Upper lobe of left lung (tissue), 6 donors: ENCODE measurements around the gene NDRG4. TPM values are rescaled to one million over a fixed set of nuclear protein-coding genes. Genes with fewer than 3 reads are reported as not detected.

Source experiments
- ATAC-seq, 2 donors: fragments of 200-7000 bp; cut with Tn5 transposase; one replicate each; pipeline ENCODE4 v1.9.1; 2022; ENCODE audit warnings: mild to moderate bottlenecking in 2 of 2, moderate library complexity in 2 of 2; ENCODE audit not compliant: low FRiP score in 2 of 2
- DNase-seq, 2 donors: peaks; one replicate each; pipeline ENCODE4 v3.0.0-alpha.2; 2019 to 2020
- H3K27ac ChIP-seq, 4 donors: fragments of 200-600 bp; sonication (generic); one replicate each; pipeline ENCODE4 v1.5.1; 2016 to 2019
- H3K27me3 ChIP-seq, 4 donors: fragments of 200-600 bp; sonication (generic); one replicate each; pipeline ENCODE4 v1.5.1; 2017 to 2019
- H3K36me3 ChIP-seq, 4 donors: fragments of 200-600 bp; sonication (generic); one replicate each; pipeline ENCODE4 v1.5.1; 2016 to 2019
- H3K4me1 ChIP-seq, 4 donors: fragments of 200-600 bp; sonication (generic); one replicate each; pipeline ENCODE4 v1.5.1; 2018 to 2019
- H3K4me3 ChIP-seq, 4 donors: fragments of 200-600 bp; sonication (generic); one replicate each; pipeline ENCODE4 v1.5.1; 2017 to 2019; ENCODE audit warnings: mild to moderate bottlenecking in 2 of 4, moderate library complexity in 1 of 4
- H3K9me3 ChIP-seq, 4 donors: fragments of 200-600 bp; sonication (generic); one replicate each; pipeline ENCODE4 v1.5.1; 2018 to 2019
- CTCF ChIP-seq, 6 experiments: fragments of 450-650 bp in 4 of 6; fragments of 200-600 bp in 2 of 6; sonication (generic) in 2 of 6; IDR thresholded peaks; one replicate each; pipeline ENCODE4 v1.5.1; 2016 to 2019; ENCODE audit warnings: antibody characterized with exemption in 6 of 6
- EP300 ChIP-seq, 4 donors: sonication (generic); formaldehyde crosslinking; IDR thresholded peaks; one replicate each; pipeline ENCODE4 v1.5.1; 2017; ENCODE audit warnings: antibody characterized with exemption in 4 of 4, control low read depth in 2 of 4
- POLR2A ChIP-seq, 4 donors: fragments of 450-650 bp; IDR thresholded peaks; one replicate each; pipeline ENCODE4 v1.5.1; 2016 to 2017; ENCODE audit warnings: antibody characterized with exemption in 4 of 4, mild to moderate bottlenecking in 2 of 4
- POLR2AphosphoS5 ChIP-seq, 2 donors: sonication (generic); formaldehyde crosslinking; IDR thresholded peaks; one replicate each; pipeline ENCODE4 v1.5.1; 2017; ENCODE audit warnings: antibody characterized with exemption in 2 of 2
- WGBS, 2 donors: methylation state at CpG; one replicate each; pipeline ENCODE4 v1.1.5; 2017 to 2018; 5-methylcytosine and 5-hydroxymethylcytosine counted together
- total RNA-seq, 6 donors: library from RNA; depleted of rRNA in 4 of 6; stranded (reverse); fragments of >200 nt in 4 of 6; gene quantifications; one replicate each; pipeline versions ENCODE4 v1.1.0 to v1.2.1, GENCODE V29; 2016 to 2021
- donor health status: DM: no; HTN: no; CAD: no; lungs with moderate emphysema.
- donor health status: DM: no; HTN: yes; CAD: no; lungs with severe emphysema.

Gene NDRG4
- total RNA-seq, 6 donors from 2014 or later: 25.1 to 81.0 (median 30.5) TPM

GRCh38 chr16:58510097-58510775, 10.3 kb downstream of the NDRG4 start:
- peaks cover 6 to 10% (median 7%) of the 10 kb centered on the region in 4 donors for H3K4me1 ChIP-seq
- TF ChIP-seq POLR2A (IDR thresholded peaks at IDR 0.05): no peak
- TF ChIP-seq POLR2AphosphoS5 (IDR thresholded peaks at IDR 0.05): no peak
- TF ChIP-seq EP300 (IDR thresholded peaks at IDR 0.05): no peak
- no peak for TF ChIP-seq CTCF (IDR thresholded peaks at IDR 0.05)
- no peak overlapping the region for H3K27ac ChIP-seq
- no peaks in the 10 kb centered on the region for H3K9me3 ChIP-seq
- WGBS, 2 donors: 94 to 96% methylated on average over 18 of the region's 18 CpGs
- no peak for ATAC-seq
- no peak overlapping the region for H3K4me3 ChIP-seq
- DNase-seq: no peak
- H3K36me3 ChIP-seq: peaks cover 0 to 25% (median 0%) of the 10 kb centered on the region in 4 donors
- no peaks in the 10 kb centered on the region for H3K27me3 ChIP-seq

GRCh38 chr16:58510776-58511628, 11.1 kb downstream of the NDRG4 start:
- Histone ChIP-seq H3K9me3 (no peaks in the 10 kb centered on the region), H3K27ac (no peak overlapping the region), H3K27me3 (no peaks in the 10 kb centered on the region), H3K4me3 (no peak overlapping the region), H3K36me3 (peaks cover 0 to 25% (median 0%) of the 10 kb centered on the region in 4 donors), H3K4me1 (peaks cover 6 to 16% (median 7%) of the 10 kb centered on the region in 4 donors)
- WGBS, 2 donors: 77 to 92% methylated on average over 15 to 29 of the region's 30 CpGs
- DNase-seq: peak in 1 of 2 donors; percentile 77
- ATAC-seq: no peak
- TF ChIP-seq POLR2A (IDR thresholded peaks at IDR 0.05) (no peak), EP300 (IDR thresholded peaks at IDR 0.05) (no peak), POLR2AphosphoS5 (IDR thresholded peaks at IDR 0.05) (no peak)

GRCh38 chr16:58511933-58512815, 12.2 kb downstream of the NDRG4 start:
- ATAC-seq: peak in 1 of 2 donors; percentile 30
- Histone ChIP-seq H3K4me3 (no peak overlapping the region), H3K27me3 (no peaks in the 10 kb centered on the region), H3K27ac (no peak overlapping the region), H3K9me3 (no peaks in the 10 kb centered on the region), H3K4me1 (peaks cover 14 to 28% (median 15%) of the 10 kb centered on the region in 4 donors), H3K36me3 (peaks cover 0 to 17% (median 5%) of the 10 kb centered on the region in 4 donors)
- TF ChIP-seq POLR2A (IDR thresholded peaks at IDR 0.05) (no peak), CTCF (IDR thresholded peaks at IDR 0.05) (peak; percentile 68 to 75 (median 70)), EP300 (IDR thresholded peaks at IDR 0.05) (no peak), POLR2AphosphoS5 (IDR thresholded peaks at IDR 0.05) (no peak)
- peak; percentile 68 to 79 for DNase-seq
- WGBS, 2 donors: 48 to 60% methylated on average over 9 to 17 of the region's 17 CpGs

GRCh38 chr16:58513874-58514273, 13.9 kb downstream of the NDRG4 start:
- DNase-seq (no peak), ATAC-seq (no peak)
- H3K36me3 ChIP-seq: peaks cover 12 to 32% (median 22%) of the 10 kb centered on the region in 4 donors
- TF ChIP-seq EP300 (IDR thresholded peaks at IDR 0.05) (no peak), POLR2AphosphoS5 (IDR thresholded peaks at IDR 0.05) (no peak), CTCF (IDR thresholded peaks at IDR 0.05) (no peak), POLR2A (IDR thresholded peaks at IDR 0.05) (no peak)
- no peak overlapping the region for H3K27ac ChIP-seq
- H3K9me3 ChIP-seq: no peaks in the 10 kb centered on the region
- WGBS, 2 donors: 90% methylated on average over 3 of the region's 3 CpGs
- peaks cover 14 to 28% (median 15%) of the 10 kb centered on the region in 4 donors for H3K4me1 ChIP-seq
- H3K27me3 ChIP-seq: no peaks in the 10 kb centered on the region
- H3K4me3 ChIP-seq: no peak overlapping the region
